Measurements from ENCODE around the gene RWDD1. TPM values are rescaled to one million over a fixed set of nuclear protein-coding genes. Genes with fewer than 3 reads are reported as not detected.

The RWDD1 gene
- total and polyA plus RNA-seq, 2 donors (not counting 1 experiment from before 2014, with no cell fraction given) = 18.0 to 22.4 TPM

DNA sequence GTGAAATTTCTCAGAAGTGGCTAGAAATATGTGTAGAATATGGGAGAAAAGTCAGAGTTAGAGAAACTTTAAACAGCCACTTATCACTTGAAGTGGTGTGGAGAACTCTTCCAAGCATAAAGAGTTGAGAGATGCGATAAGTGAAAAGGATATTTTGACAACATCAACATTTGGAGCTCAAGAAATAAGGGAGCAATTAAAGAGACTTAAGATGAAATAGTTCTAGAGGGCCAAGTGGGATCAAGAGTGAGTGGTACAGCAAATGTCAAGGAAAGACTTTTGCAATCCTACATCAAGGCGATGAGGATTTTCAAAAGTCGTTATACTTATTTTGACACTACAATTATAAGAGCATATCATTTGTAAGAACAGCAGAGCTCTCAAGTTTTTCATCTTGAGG lies 54.6 kb downstream of the RWDD1 start:
- Histone ChIP-seq H3K9ac (ENCODE audit: low read length) (no peak overlapping the region), H4K20me1 (ENCODE audit: control insufficient read depth, insufficient read depth, low read length, poor library complexity, severe bottlenecking) (no peaks in the 10 kb centered on the region), H3K4me3 (ENCODE audit: control extremely low read depth in 1 of 5, extremely low read depth in 1 of 5, insufficient read depth in 1 of 5, low read depth in 2 of 5, low read length in 4 of 5) (no peak overlapping the region), H3K4me1 (ENCODE audit: control insufficient read depth in 2 of 2, insufficient read depth in 2 of 2, low read length in 2 of 2) (peaks cover 0 to 8% of the 10 kb centered on the region in 2 donors), H3K36me3 (replicated peaks in 1 of 2; ENCODE audit: control extremely low read depth in 1 of 2, control insufficient read depth in 1 of 2, extremely low read depth in 1 of 2, insufficient read depth in 2 of 2, low read length in 1 of 2) (no peaks in the 10 kb centered on the region), H3K9me3 (ENCODE audit: control extremely low read depth in 1 of 3, control insufficient read depth in 2 of 3, insufficient read depth in 1 of 3, low read length in 2 of 3) (no peaks in the 10 kb centered on the region), H3K79me2 (ENCODE audit: control insufficient read depth, insufficient read depth, low read length) (no peaks in the 10 kb centered on the region), H3K27ac (ENCODE audit: low read length in 2 of 2) (no peak overlapping the region), H3K27me3 (replicated peaks in 1 of 4; ENCODE audit: control extremely low read depth in 1 of 4, control insufficient read depth in 3 of 4, insufficient read depth in 4 of 4, low read length in 3 of 4) (no peaks in the 10 kb centered on the region), H3K4me2 (replicated peaks; ENCODE audit: low read depth, low read length, poor library complexity, severe bottlenecking) (no peak overlapping the region), H2AFZ (ENCODE audit: insufficient read depth, low read depth, low read length, poor library complexity, severe bottlenecking) (no peak overlapping the region)
- H3K27me3 Mint-ChIP-seq = no peaks in the 10 kb centered on the region
- peaks cover 13% of the 10 kb centered on the region for H3K4me1 Mint-ChIP-seq
- ATAC-seq (ENCODE audit: low read depth) = no peak
- TF ChIP-seq, protein P1, sequence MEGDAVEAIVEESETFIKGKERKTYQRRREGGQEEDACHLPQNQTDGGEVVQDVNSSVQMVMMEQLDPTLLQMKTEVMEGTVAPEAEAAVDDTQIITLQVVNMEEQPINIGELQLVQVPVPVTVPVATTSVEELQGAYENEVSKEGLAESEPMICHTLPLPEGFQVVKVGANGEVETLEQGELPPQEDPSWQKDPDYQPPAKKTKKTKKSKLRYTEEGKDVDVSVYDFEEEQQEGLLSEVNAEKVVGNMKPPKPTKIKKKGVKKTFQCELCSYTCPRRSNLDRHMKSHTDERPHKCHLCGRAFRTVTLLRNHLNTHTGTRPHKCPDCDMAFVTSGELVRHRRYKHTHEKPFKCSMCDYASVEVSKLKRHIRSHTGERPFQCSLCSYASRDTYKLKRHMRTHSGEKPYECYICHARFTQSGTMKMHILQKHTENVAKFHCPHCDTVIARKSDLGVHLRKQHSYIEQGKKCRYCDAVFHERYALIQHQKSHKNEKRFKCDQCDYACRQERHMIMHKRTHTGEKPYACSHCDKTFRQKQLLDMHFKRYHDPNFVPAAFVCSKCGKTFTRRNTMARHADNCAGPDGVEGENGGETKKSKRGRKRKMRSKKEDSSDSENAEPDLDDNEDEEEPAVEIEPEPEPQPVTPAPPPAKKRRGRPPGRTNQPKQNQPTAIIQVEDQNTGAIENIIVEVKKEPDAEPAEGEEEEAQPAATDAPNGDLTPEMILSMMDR (IDR thresholded peaks at IDR 0.05) = no peak
- TF ChIP-seq EZH2 (IDR thresholded peaks at IDR 0.05; ENCODE audit: borderline replicate concordance, insufficient read depth, low read depth, low read length, poor library complexity, severe bottlenecking) = no peak
- H3K27ac Mint-ChIP-seq = no peak overlapping the region
- ChIA-PET CTCF (no interaction called here), POLR2A (no interaction called here)
- WGBS (ENCODE audit: insufficient coverage) = no CpG with 5 or more reads among the region's 3 CpGs
- DNase-seq = no peak
- no peak overlapping the region for H3K4me3 Mint-ChIP-seq
- intact Hi-C loops (cut with micrococcal nuclease) = no loop called here
- H3K9me3 Mint-ChIP-seq (ENCODE audit: insufficient read depth) = no peaks in the 10 kb centered on the region

DNA sequence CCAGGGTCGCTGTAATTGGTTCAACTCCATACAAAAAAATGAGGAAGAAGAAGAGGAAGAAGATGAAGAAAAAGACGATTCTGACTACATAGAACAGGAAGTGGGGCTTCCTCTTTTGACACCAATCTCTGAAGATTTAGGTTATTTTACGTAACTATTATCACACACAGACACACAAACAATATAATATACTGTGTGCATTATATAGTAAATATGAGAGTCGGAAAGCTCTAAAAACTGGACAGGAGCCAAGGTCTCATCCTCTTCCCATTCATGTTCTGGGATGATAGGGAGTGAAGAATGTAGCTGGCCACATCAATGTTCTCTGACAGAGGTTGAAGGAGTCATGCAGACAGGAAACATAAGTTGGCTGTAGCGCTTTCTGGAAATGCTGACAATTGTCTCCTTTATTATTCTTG lies 58.3 kb downstream of the RWDD1 start:
- Histone ChIP-seq H2AFZ (ENCODE audit: insufficient read depth, low read depth, low read length, poor library complexity, severe bottlenecking) (no peak overlapping the region), H4K20me1 (ENCODE audit: control insufficient read depth, insufficient read depth, low read length, poor library complexity, severe bottlenecking) (no peaks in the 10 kb centered on the region), H3K4me2 (replicated peaks; ENCODE audit: low read depth, low read length, poor library complexity, severe bottlenecking) (no peak overlapping the region), H3K4me1 (ENCODE audit: control insufficient read depth in 2 of 2, insufficient read depth in 2 of 2, low read length in 2 of 2) (peaks cover 6 to 16% of the 10 kb centered on the region in 2 donors), H3K36me3 (replicated peaks in 1 of 2; ENCODE audit: control extremely low read depth in 1 of 2, control insufficient read depth in 1 of 2, extremely low read depth in 1 of 2, insufficient read depth in 2 of 2, low read length in 1 of 2) (peaks cover 3 to 13% of the 10 kb centered on the region in 2 experiments), H3K27me3 (replicated peaks in 1 of 4; ENCODE audit: control extremely low read depth in 1 of 4, control insufficient read depth in 3 of 4, insufficient read depth in 4 of 4, low read length in 3 of 4) (no peaks in the 10 kb centered on the region), H3K79me2 (ENCODE audit: control insufficient read depth, insufficient read depth, low read length) (no peaks in the 10 kb centered on the region), H3K27ac (ENCODE audit: low read length in 2 of 2) (no peak overlapping the region), H3K9ac (ENCODE audit: low read length) (no peak overlapping the region), H3K9me3 (ENCODE audit: control extremely low read depth in 1 of 3, control insufficient read depth in 2 of 3, insufficient read depth in 1 of 3, low read length in 2 of 3) (no peaks in the 10 kb centered on the region), H3K4me3 (ENCODE audit: control extremely low read depth in 1 of 5, extremely low read depth in 1 of 5, insufficient read depth in 1 of 5, low read depth in 2 of 5, low read length in 4 of 5) (no peak overlapping the region)
- ChIA-PET CTCF (no interaction called here), POLR2A (no interaction called here)
- H3K4me1 Mint-ChIP-seq = peaks cover 20% of the 10 kb centered on the region
- ATAC-seq (ENCODE audit: low read depth) (no peak), DNase-seq (peak; percentile 34)
- intact Hi-C loops (cut with micrococcal nuclease) = no loop called here
- WGBS (ENCODE audit: insufficient coverage) = 60% methylated on average over 1 of the region's 5 CpGs
- H3K4me3 Mint-ChIP-seq = peak overlapping the region; percentile 7
- TF ChIP-seq, protein P1 (IDR thresholded peaks at IDR 0.05) = no peak
- no peak for TF ChIP-seq EZH2 (IDR thresholded peaks at IDR 0.05; ENCODE audit: borderline replicate concordance, insufficient read depth, low read depth, low read length, poor library complexity, severe bottlenecking)
- no peaks in the 10 kb centered on the region for H3K9me3 Mint-ChIP-seq (ENCODE audit: insufficient read depth)
- no peaks in the 10 kb centered on the region for H3K27me3 Mint-ChIP-seq
- no peak overlapping the region for H3K27ac Mint-ChIP-seq
